B cell (primary cell): ENCODE results near the gene HJURP. TPM values are rescaled to one million over a fixed set of nuclear protein-coding genes. Genes with fewer than 3 reads are reported as not detected.

Experiments
- ATAC-seq: fragments of 200-7000 bp; cut with Tn5 transposase; one replicate; pipeline ENCODE4 v1.10.0; 2021; ENCODE audit warnings: low read depth, mild to moderate bottlenecking, moderate number of reproducible peaks, moderate library complexity
- CTCF ChIA-PET: fragments of 350-600 bp; sonication (Branson Sonifier 250); formaldehyde crosslinking; loops from one replicate; lab custom pipeline; 2021; ENCODE audit warnings: antibody characterized with exemption, inconsistent platforms; lab: Charles Lee
- POLR2A ChIA-PET: fragments of 350-600 bp; sonication (Branson Sonifier 250); formaldehyde crosslinking; loops from one replicate; lab custom pipeline; 2021; ENCODE audit warnings: antibody characterized with exemption; lab: Charles Lee
- DNase-seq: peaks from one replicate; pipeline ENCODE4 v3.0.0; 2013
- H2AFZ ChIP-seq: 2 replicates; pipeline ENCODE4 v1.6.1; 2012; ENCODE audit warnings: mild to moderate bottlenecking, low read depth, low read length; ENCODE audit not compliant: insufficient read depth, poor library complexity, severe bottlenecking
- H3K27ac ChIP-seq, 2 donors: 1 replicate in 1 of 2; 2 replicates in 1 of 2; pipeline ENCODE4 v1.5.1; 2012 to 2013; ENCODE audit warnings: low read length in 2 of 2, mild to moderate bottlenecking in 2 of 2, moderate library complexity in 1 of 2
- H3K27me3 ChIP-seq, 4 experiments: fragments of 200-600 bp in 1 of 4; sonication (generic) in 1 of 4; replicated peaks in 1 of 4; 1 replicate in 2 of 4; 2 replicates in 2 of 4; pipeline versions ENCODE4 v1.6.1 to v1.7.0; 2013 to 2016; ENCODE audit warnings: low read length in 3 of 4, mild to moderate bottlenecking in 2 of 4, mixed read lengths in 1 of 4, moderate library complexity in 1 of 4; ENCODE audit not compliant: insufficient read depth in 4 of 4, control insufficient read depth in 3 of 4; ENCODE audit errors: control extremely low read depth in 1 of 4
- H3K36me3 ChIP-seq, 2 experiments: replicated peaks in 1 of 2; 1 replicate in 1 of 2; 2 replicates in 1 of 2; pipeline versions ENCODE4 v1.6.1 to v1.7.1; 2013; ENCODE audit warnings: low read length in 1 of 2; ENCODE audit not compliant: insufficient read depth in 2 of 2, control insufficient read depth in 1 of 2; ENCODE audit errors: control extremely low read depth in 1 of 2, extremely low read depth in 1 of 2
- H3K4me1 ChIP-seq, 2 donors: fragments of 200-600 bp in 1 of 2; sonication (generic) in 1 of 2; 1 replicate in 1 of 2; 2 replicates in 1 of 2; pipeline versions ENCODE4 v1.5.1 to v1.6.1; 2013 to 2017; ENCODE audit warnings: low read length in 2 of 2; ENCODE audit not compliant: control insufficient read depth in 2 of 2, insufficient read depth in 2 of 2
- H3K4me2 ChIP-seq: replicated peaks from 2 replicates; pipeline ENCODE3; 2012; ENCODE audit warnings: mild to moderate bottlenecking, low read depth, low read length; ENCODE audit not compliant: poor library complexity, severe bottlenecking
- H3K4me3 ChIP-seq, 5 experiments: fragments of 200-600 bp in 1 of 5; sonication (generic) in 1 of 5; 1 replicate in 3 of 5; 2 replicates in 2 of 5; pipeline versions ENCODE4 v1.5.1 to v1.7.0; 2011 to 2016; ENCODE audit warnings: low read length in 4 of 5, mild to moderate bottlenecking in 4 of 5, low read depth in 2 of 5, control low read depth in 1 of 5, moderate library complexity in 1 of 5; ENCODE audit not compliant: insufficient read depth in 1 of 5; ENCODE audit errors: control extremely low read depth in 1 of 5, extremely low read depth in 1 of 5
- H3K79me2 ChIP-seq: fragments of 200-600 bp; sonication (generic); one replicate; pipeline ENCODE4 v1.6.0; 2016; ENCODE audit warnings: low read length; ENCODE audit not compliant: control insufficient read depth, insufficient read depth
- H3K9ac ChIP-seq: fragments of 200-600 bp; sonication (generic); 2 replicates; pipeline ENCODE4 v1.6.1; 2017; ENCODE audit warnings: mild to moderate bottlenecking, low read length, moderate library complexity
- H3K9me3 ChIP-seq, 3 donors: one replicate each; pipeline versions ENCODE4 v1.6.1 to v1.7.1; 2013; ENCODE audit warnings: low read length in 2 of 3; ENCODE audit not compliant: control insufficient read depth in 2 of 3, insufficient read depth in 1 of 3; ENCODE audit errors: control extremely low read depth in 1 of 3
- H4K20me1 ChIP-seq: 2 replicates; pipeline ENCODE4 v1.6.0; 2012; ENCODE audit warnings: mild to moderate bottlenecking, low read length; ENCODE audit not compliant: insufficient read depth, control insufficient read depth, poor library complexity, severe bottlenecking
- H3K27ac Mint-ChIP-seq: one replicate; pipeline ENCODE4 v1.8.0; 2021; ENCODE audit warnings: mixed read lengths
- H3K27me3 Mint-ChIP-seq: one replicate; pipeline ENCODE4 v1.8.0; 2021; ENCODE audit warnings: mixed read lengths
- H3K4me1 Mint-ChIP-seq: one replicate; pipeline ENCODE4 v1.8.0; 2021; ENCODE audit warnings: mixed read lengths
- H3K4me3 Mint-ChIP-seq: one replicate; pipeline ENCODE4 v1.8.0; 2021; ENCODE audit warnings: mixed read lengths
- H3K9me3 Mint-ChIP-seq: one replicate; pipeline ENCODE4 v1.8.0; 2022; ENCODE audit warnings: mixed read lengths; ENCODE audit not compliant: insufficient read depth
- EZH2 ChIP-seq: IDR thresholded peaks from 2 replicates; pipeline ENCODE4 v1.6.1; 2012; ENCODE audit warnings: borderline replicate concordance, low read depth, mild to moderate bottlenecking, moderate library complexity, low read length; ENCODE audit not compliant: insufficient read depth, poor library complexity, severe bottlenecking
- WGBS: methylation state at CpG from one replicate; pipeline ENCODE4 v1.1.5; 2013; ENCODE audit warnings: missing lambda C conversion rate; ENCODE audit not compliant: insufficient coverage; 5-methylcytosine and 5-hydroxymethylcytosine counted together
- intact Hi-C: fragments of 100-400 bp; cut with micrococcal nuclease; formaldehyde crosslinking; loops from one replicate; pipeline ENCODE4 v1.10.0; 2022
- polyA plus RNA-seq: library from polyadenylated mRNA; depleted of rRNA; stranded (reverse); fragments of >200 nt; gene quantifications from 2 replicates; pipeline ENCODE4 v1.2.3, GENCODE V29; 2012
- total RNA-seq, 2 donors: library from RNA; stranded (reverse); fragments of 120-200 nt in 1 of 2; gene quantifications; 1 replicate in 1 of 2; 2 replicates in 1 of 2; pipeline versions ENCODE4 v1.2.3 to v1.2.4, GENCODE V29; 2013 to 2022
- TF ChIP-seq, protein P1 (sequence below): fragments of 200-600 bp; IDR thresholded peaks from one replicate; pipeline ENCODE4 v1.8.0; 2022; ENCODE audit warnings: antibody characterized with exemption, mild to moderate bottlenecking

Gene HJURP
- total and polyA plus RNA-seq, 2 donors (not counting 1 experiment from before 2014, with no cell fraction given): 0.42 to 0.73 TPM

GRCh38 chr2:233799087-233799665, 55.2 kb downstream of the HJURP start:
- H3K27me3 Mint-ChIP-seq: peaks cover 13% of the 10 kb centered on the region
- H3K4me3 Mint-ChIP-seq: no peak overlapping the region
- no peak overlapping the region for H3K27ac Mint-ChIP-seq
- Histone ChIP-seq H3K4me1 (no peaks in the 10 kb centered on the region), H3K9me3 (no peaks in the 10 kb centered on the region), H2AFZ (no peak overlapping the region), H3K36me3 (no peaks in the 10 kb centered on the region), H3K27ac (no peak overlapping the region), H3K4me2 (no peak overlapping the region), H3K27me3 (peaks cover 0 to 4% (median 0%) of the 10 kb centered on the region in 4 experiments), H4K20me1 (no peaks in the 10 kb centered on the region), H3K9ac (no peak overlapping the region), H3K4me3 (no peak overlapping the region), H3K79me2 (no peaks in the 10 kb centered on the region)
- TF ChIP-seq, protein P1, sequence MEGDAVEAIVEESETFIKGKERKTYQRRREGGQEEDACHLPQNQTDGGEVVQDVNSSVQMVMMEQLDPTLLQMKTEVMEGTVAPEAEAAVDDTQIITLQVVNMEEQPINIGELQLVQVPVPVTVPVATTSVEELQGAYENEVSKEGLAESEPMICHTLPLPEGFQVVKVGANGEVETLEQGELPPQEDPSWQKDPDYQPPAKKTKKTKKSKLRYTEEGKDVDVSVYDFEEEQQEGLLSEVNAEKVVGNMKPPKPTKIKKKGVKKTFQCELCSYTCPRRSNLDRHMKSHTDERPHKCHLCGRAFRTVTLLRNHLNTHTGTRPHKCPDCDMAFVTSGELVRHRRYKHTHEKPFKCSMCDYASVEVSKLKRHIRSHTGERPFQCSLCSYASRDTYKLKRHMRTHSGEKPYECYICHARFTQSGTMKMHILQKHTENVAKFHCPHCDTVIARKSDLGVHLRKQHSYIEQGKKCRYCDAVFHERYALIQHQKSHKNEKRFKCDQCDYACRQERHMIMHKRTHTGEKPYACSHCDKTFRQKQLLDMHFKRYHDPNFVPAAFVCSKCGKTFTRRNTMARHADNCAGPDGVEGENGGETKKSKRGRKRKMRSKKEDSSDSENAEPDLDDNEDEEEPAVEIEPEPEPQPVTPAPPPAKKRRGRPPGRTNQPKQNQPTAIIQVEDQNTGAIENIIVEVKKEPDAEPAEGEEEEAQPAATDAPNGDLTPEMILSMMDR: no peak
- TF ChIP-seq EZH2: no peak
- WGBS: 51% methylated on average over 4 of the region's 7 CpGs
- POLR2A ChIA-PET: no interaction called here
- CTCF ChIA-PET: no interaction called here
- intact Hi-C loops: no loop called here
- H3K9me3 Mint-ChIP-seq: peaks cover 2% of the 10 kb centered on the region
- ATAC-seq (no peak), DNase-seq (no peak)
- no peaks in the 10 kb centered on the region for H3K4me1 Mint-ChIP-seq

GRCh38 chr2:233798335-233799086, 55.8 kb downstream of the HJURP start:
- Mint-ChIP-seq H3K9me3 (peaks cover 2% of the 10 kb centered on the region), H3K27me3 (peaks cover 7% of the 10 kb centered on the region), H3K4me1 (no peaks in the 10 kb centered on the region), H3K27ac (no peak overlapping the region), H3K4me3 (no peak overlapping the region)
- H3K9ac ChIP-seq: no peak overlapping the region
- ATAC-seq: no peak
- H3K27ac ChIP-seq: no peak overlapping the region
- ChIA-PET POLR2A (no interaction called here), CTCF (no interaction called here)
- H3K4me1 ChIP-seq: no peaks in the 10 kb centered on the region
- H3K4me3 ChIP-seq: no peak overlapping the region
- TF ChIP-seq, protein P1: no peak
- TF ChIP-seq EZH2: no peak
- DNase-seq: no peak
- intact Hi-C loops: no loop called here
- no peak overlapping the region for H2AFZ ChIP-seq
- H3K79me2 ChIP-seq: no peaks in the 10 kb centered on the region
- 85% methylated on average over 11 of the region's 14 CpGs for WGBS
- H3K9me3 ChIP-seq: no peaks in the 10 kb centered on the region
- H3K27me3 ChIP-seq: peaks cover 0 to 4% (median 0%) of the 10 kb centered on the region in 4 experiments
- no peaks in the 10 kb centered on the region for H4K20me1 ChIP-seq
- no peaks in the 10 kb centered on the region for H3K36me3 ChIP-seq
- no peak overlapping the region for H3K4me2 ChIP-seq
